ENCODE measurements around the gene ZBTB7B. TPM values are rescaled to one million over a fixed set of nuclear protein-coding genes. Genes with fewer than 3 reads are reported as not detected.

The ZBTB7B gene
- total RNA-seq, 2 donors from 2014 or later, result 35.3 to 66.3 TPM

DNA sequence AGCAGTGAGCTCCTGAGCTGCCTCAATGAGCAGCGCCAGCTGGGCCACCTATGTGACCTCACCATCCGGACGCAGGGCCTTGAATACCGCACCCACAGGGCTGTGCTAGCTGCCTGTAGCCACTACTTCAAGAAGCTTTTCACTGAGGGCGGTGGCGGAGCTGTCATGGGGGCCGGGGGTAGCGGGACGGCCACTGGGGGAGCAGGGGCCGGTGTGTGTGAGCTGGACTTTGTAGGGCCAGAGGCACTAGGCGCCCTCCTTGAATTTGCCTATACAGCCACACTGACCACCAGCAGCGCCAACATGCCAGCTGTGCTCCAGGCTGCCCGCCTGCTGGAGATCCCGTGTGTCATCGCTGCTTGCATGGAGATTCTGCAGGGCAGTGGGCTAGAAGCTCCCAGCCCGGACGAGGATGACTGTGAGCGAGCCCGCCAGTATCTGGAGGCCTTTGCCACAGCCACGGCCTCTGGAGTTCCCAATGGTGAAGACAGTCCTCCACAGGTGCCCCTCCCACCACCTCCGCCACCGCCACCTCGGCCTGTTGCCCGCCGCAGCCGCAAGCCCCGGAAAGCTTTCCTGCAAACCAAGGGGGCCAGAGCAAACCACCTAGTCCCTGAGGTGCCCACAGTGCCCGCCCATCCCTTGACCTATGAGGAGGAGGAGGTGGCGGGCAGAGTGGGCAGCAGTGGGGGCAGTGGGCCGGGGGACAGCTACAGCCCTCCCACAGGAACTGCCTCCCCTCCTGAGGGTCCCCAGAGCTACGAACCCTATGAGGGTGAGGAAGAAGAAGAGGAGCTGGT is 12.3 kb downstream of the ZBTB7B start:
- ATAC-seq (ENCODE audit: insufficient number of reproducible peaks, low FRiP score, low read depth) (no peak), DNase-seq (ENCODE audit: low spot score) (no peak)
- Histone ChIP-seq H3K4me1 (ENCODE audit: control insufficient read depth in 1 of 2, low read depth in 2 of 2) (peaks cover 27 to 33% of the 10 kb centered on the region in 2 donors), H3K36me3 (no peaks in the 10 kb centered on the region), H3K9me3 (no peaks in the 10 kb centered on the region), H3K27me3 (replicated peaks; ENCODE audit: insufficient read depth) (no peaks in the 10 kb centered on the region), H3K27ac (no peak overlapping the region), H3K4me3 (no peak overlapping the region)
- TF ChIP-seq, protein P1, sequence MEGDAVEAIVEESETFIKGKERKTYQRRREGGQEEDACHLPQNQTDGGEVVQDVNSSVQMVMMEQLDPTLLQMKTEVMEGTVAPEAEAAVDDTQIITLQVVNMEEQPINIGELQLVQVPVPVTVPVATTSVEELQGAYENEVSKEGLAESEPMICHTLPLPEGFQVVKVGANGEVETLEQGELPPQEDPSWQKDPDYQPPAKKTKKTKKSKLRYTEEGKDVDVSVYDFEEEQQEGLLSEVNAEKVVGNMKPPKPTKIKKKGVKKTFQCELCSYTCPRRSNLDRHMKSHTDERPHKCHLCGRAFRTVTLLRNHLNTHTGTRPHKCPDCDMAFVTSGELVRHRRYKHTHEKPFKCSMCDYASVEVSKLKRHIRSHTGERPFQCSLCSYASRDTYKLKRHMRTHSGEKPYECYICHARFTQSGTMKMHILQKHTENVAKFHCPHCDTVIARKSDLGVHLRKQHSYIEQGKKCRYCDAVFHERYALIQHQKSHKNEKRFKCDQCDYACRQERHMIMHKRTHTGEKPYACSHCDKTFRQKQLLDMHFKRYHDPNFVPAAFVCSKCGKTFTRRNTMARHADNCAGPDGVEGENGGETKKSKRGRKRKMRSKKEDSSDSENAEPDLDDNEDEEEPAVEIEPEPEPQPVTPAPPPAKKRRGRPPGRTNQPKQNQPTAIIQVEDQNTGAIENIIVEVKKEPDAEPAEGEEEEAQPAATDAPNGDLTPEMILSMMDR (IDR thresholded peaks at IDR 0.05), result no peak

DNA sequence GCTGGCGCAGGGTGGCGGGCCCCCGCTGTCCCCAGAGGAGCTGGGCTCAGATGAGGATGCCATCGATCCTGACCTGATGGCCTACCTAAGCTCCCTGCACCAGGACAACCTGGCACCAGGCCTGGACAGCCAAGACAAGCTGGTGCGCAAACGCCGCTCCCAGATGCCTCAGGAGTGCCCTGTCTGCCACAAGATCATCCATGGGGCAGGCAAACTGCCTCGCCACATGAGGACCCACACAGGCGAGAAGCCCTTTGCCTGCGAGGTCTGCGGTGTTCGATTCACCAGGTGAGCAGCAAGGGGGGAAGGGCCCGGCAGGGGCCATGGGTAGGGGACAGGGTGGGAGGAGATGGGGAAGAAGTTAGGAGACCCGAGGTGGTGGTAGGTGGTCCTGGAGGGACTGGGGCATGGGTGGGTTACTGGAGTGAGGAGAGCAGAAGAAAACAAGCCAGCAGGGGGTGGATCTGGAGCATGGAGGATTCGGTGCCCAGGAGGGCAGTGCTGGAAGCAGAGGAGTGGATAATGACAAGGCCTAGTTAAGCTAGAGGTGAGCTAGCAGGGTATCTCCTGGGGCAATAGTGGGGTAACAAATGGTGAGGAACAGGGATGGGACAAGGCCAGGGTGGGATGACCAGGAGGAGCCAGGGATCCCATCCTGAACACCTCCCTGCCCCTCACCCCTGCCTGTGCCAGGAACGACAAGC is 13.1 kb downstream of the ZBTB7B start:
- Histone ChIP-seq H3K27ac (no peak overlapping the region), H3K4me1 (ENCODE audit: control insufficient read depth in 1 of 2, low read depth in 2 of 2) (peaks cover 27 to 28% of the 10 kb centered on the region in 2 donors), H3K9me3 (no peaks in the 10 kb centered on the region), H3K36me3 (no peaks in the 10 kb centered on the region), H3K27me3 (replicated peaks; ENCODE audit: insufficient read depth) (no peaks in the 10 kb centered on the region), H3K4me3 (no peak overlapping the region)
- ATAC-seq (ENCODE audit: insufficient number of reproducible peaks, low FRiP score, low read depth), result no peak
- TF ChIP-seq, protein P1 (IDR thresholded peaks at IDR 0.05), result no peak
- no peak for DNase-seq (ENCODE audit: low spot score)

DNA sequence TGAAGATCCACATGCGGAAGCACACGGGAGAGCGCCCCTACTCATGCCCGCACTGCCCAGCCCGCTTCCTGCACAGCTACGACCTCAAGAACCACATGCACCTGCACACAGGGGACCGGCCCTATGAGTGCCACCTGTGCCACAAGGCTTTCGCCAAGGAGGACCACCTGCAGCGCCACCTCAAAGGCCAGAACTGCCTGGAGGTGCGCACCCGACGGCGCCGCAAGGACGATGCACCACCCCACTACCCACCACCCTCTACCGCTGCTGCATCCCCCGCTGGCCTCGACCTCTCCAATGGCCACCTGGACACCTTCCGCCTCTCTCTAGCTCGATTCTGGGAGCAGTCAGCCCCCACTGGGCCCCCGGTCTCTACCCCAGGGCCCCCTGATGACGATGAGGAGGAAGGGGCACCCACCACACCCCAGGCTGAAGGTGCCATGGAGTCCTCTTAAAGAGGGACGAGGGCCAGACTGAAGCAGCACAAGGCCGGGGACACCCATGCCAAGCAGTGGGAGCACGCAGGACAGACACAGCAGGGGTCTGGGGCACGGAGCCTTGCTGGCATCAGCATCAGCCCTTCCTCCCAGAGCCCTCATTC is 13.7 kb downstream of the ZBTB7B start:
- no peak overlapping the region for H3K4me3 ChIP-seq
- H3K27ac ChIP-seq, result peak overlapping the region; percentile 61 to 95
- H3K36me3 ChIP-seq, result no peaks in the 10 kb centered on the region
- TF ChIP-seq, protein P1 (IDR thresholded peaks at IDR 0.05), result no peak
- DNase-seq (ENCODE audit: low spot score) (no peak), ATAC-seq (ENCODE audit: insufficient number of reproducible peaks, low FRiP score, low read depth) (no peak)
- no peaks in the 10 kb centered on the region for H3K9me3 ChIP-seq
- H3K27me3 ChIP-seq (replicated peaks; ENCODE audit: insufficient read depth), result no peaks in the 10 kb centered on the region
- H3K4me1 ChIP-seq (ENCODE audit: control insufficient read depth in 1 of 2, low read depth in 2 of 2), result peaks cover 22% of the 10 kb centered on the region in 2 donors

DNA sequence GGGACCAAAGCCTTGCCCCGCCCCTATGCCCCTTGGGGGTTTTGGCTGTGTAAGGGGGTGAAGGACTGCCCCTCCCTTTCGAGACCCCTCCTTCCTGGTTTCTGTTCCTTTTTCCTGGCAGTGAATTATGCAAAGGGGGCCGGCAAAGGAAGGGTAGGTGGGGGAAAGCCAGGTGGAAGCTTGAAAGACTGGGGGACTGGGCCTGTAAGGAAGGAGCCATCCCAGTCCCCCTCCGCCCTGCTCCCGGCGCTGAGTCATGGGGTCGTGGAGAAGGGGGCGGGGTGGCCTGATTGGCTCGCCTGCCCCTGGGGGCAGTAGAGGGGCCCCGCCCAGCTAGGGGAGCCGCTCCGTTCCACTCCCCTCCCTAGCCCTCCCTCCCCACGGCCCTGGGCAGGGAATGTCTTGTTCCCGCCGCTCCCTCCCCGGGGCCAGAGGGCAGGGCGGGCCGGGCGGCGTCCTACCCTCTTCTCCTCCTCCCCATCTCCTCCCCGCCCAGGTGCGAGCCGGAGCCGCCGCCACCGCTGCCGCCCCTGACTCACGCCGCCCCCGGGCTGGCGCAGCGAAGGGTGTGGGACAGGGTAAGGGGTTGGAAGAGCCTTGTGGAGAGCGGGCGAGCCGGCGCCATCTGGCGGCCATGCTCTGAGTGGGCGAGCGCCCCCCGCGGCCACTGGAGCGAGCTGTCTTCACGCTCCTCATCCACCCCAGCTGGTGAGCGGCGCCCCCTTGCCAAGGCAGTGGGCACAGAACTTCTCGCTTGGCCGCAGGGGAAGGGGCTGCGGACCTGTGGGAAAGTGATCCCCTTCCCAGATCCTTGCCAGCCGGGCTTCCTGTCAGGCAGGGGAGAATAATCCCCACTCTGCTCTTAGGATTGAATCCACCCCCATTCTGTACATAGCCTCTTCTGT is 14.7 kb downstream of the ZBTB7B start:
- TF ChIP-seq, protein P1 (IDR thresholded peaks at IDR 0.05), result peak; percentile 98
- Histone ChIP-seq H3K4me1 (ENCODE audit: control insufficient read depth in 1 of 2, low read depth in 2 of 2) (peaks cover 12 to 13% of the 10 kb centered on the region in 2 donors), H3K27me3 (replicated peaks; ENCODE audit: insufficient read depth) (no peaks in the 10 kb centered on the region), H3K27ac (peak overlapping the region; percentile 61 to 95), H3K36me3 (no peaks in the 10 kb centered on the region), H3K9me3 (no peaks in the 10 kb centered on the region), H3K4me3 (peak overlapping the region; percentile 80)
- DNase-seq (ENCODE audit: low spot score), result peak; percentile 70
- peak; percentile 87 for ATAC-seq (ENCODE audit: insufficient number of reproducible peaks, low FRiP score, low read depth)
